Mucosa of rectum (tissue), 2 donors: Measurements from ENCODE around the gene C5.

Source experiments
- H3K27ac ChIP-seq, 2 donors: one replicate each; pipeline ENCODE4 v1.7.0; 2013; ENCODE audit warnings: inconsistent platforms in 2 of 2, low read depth in 2 of 2, low read length in 2 of 2
- H3K27me3 ChIP-seq, 2 donors: one replicate each; pipeline ENCODE4 v1.7.0; 2013; ENCODE audit warnings: low read length in 2 of 2; ENCODE audit not compliant: control insufficient read depth in 2 of 2, insufficient read depth in 2 of 2
- H3K36me3 ChIP-seq, 2 donors: one replicate each; pipeline ENCODE4 v1.7.0; 2013; ENCODE audit warnings: low read length in 2 of 2; ENCODE audit not compliant: control insufficient read depth in 2 of 2, insufficient read depth in 2 of 2
- H3K4me1 ChIP-seq, 2 donors: one replicate each; pipeline ENCODE4 v1.7.0; 2013; ENCODE audit warnings: low read length in 2 of 2, mild to moderate bottlenecking in 1 of 2; ENCODE audit not compliant: control insufficient read depth in 2 of 2, insufficient read depth in 2 of 2
- H3K4me3 ChIP-seq, 2 donors: one replicate each; pipeline ENCODE4 v1.7.0; 2013; ENCODE audit warnings: low read length in 2 of 2
- H3K9ac ChIP-seq, 2 donors: one replicate each; pipeline ENCODE4 v1.7.0; 2013; ENCODE audit warnings: low read length in 2 of 2, low read depth in 1 of 2, mild to moderate bottlenecking in 1 of 2
- H3K9me3 ChIP-seq, 2 donors: one replicate each; pipeline ENCODE4 v1.7.0; 2013; ENCODE audit warnings: low read length in 2 of 2; ENCODE audit not compliant: control insufficient read depth in 2 of 2
- donor health status: healthy.
- donor health status: Normal muscosa, but diverticular disease.

The C5 gene

GRCh38 chr9:120947222-120947621 lies 102.9 kb downstream of the C5 start:
- Histone ChIP-seq H3K9ac (no peak overlapping the region), H3K9me3 (no peaks in the 10 kb centered on the region), H3K4me3 (no peak overlapping the region), H3K4me1 (peaks cover 0 to 4% of the 10 kb centered on the region in 2 donors), H3K36me3 (no peaks in the 10 kb centered on the region), H3K27ac (no peak overlapping the region), H3K27me3 (no peaks in the 10 kb centered on the region)

- H3K9me3 ChIP-seq: no peaks in the 10 kb centered on the region
- H3K27ac ChIP-seq: no peak overlapping the region
- no peak overlapping the region for H3K9ac ChIP-seq
- peaks cover 0 to 4% of the 10 kb centered on the region in 2 donors for H3K4me1 ChIP-seq
- no peak overlapping the region for H3K4me3 ChIP-seq
- H3K27me3 ChIP-seq: no peaks in the 10 kb centered on the region
- H3K36me3 ChIP-seq: no peaks in the 10 kb centered on the region
Observed at GRCh38 chr9:120946259-120946658, 103.8 kb downstream of the C5 start.

DNA sequence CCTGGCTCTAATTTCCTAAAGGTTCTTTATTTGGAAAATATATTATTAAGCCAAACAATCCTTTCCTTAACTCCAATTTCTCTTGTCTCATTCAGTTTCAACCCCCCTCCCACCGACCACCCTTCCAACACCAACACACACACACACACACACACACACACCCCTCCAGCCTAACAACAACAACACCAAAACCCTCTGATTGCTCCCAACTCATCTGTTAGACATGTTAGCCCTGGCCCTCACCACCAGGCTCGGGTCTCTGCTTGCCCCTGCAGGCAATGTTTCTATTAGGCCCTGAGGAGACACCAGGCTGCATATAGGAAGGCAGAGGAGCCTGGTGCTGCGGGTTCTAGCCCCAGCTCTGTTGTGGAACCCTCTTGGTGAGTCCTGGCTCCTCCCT lies 105.1 kb downstream of the C5 start:
- no peak overlapping the region for H3K4me3 ChIP-seq
- no peaks in the 10 kb centered on the region for H3K9me3 ChIP-seq
- H3K27ac ChIP-seq: no peak overlapping the region
- H3K4me1 ChIP-seq: peaks cover 0 to 4% of the 10 kb centered on the region in 2 donors
- H3K36me3 ChIP-seq: no peaks in the 10 kb centered on the region
- no peak overlapping the region for H3K9ac ChIP-seq
- H3K27me3 ChIP-seq: no peaks in the 10 kb centered on the region

GRCh38 chr9:120944434-120944843 lies 105.6 kb downstream of the C5 start:
- H3K9me3 ChIP-seq: no peaks in the 10 kb centered on the region
- no peak overlapping the region for H3K9ac ChIP-seq
- H3K4me3 ChIP-seq: no peak overlapping the region
- H3K27me3 ChIP-seq: no peaks in the 10 kb centered on the region
- H3K27ac ChIP-seq: no peak overlapping the region
- H3K4me1 ChIP-seq: peaks cover 0 to 4% of the 10 kb centered on the region in 2 donors
- H3K36me3 ChIP-seq: no peaks in the 10 kb centered on the region

DNA sequence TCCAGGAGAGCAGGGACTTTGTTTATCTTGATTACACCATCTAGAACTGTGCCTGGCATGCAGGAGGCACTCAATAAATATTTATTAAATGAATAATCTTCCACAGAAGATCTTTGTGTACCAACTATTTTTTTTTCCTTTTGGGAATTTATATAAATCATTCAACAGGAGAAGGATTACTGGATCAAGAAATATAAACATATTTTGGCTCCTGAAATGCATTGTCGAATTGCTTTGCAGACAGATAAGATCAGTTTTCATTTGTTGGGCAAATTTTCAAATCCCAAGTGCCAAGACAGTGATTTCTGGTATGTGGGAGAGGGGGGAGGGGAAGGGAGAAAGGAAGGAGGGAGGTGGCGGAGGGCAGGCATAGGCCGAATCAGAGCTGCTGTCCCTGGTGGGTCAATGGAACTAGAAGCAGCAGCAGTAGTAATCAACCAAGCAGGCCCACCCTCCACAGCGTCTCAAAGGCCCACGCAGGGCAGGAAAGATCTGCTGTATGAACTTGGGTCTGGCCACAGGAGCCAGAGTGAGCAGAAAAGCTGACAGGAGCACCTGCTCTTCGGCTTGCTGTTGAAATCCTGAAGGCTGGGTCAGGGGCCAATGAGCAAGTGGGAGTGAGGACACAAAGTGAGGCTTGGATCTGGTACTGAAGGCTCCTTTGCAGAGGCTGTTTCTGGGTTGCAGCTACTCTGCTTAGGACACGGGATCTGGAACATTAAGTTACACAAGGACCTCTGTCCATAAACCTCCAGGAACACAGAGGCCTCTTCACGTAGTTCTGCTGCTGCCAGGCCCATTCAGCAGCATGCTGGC lies 107.7 kb downstream of the C5 start:
- H3K4me3 ChIP-seq: no peak overlapping the region
- H3K36me3 ChIP-seq: no peaks in the 10 kb centered on the region
- H3K9ac ChIP-seq: no peak overlapping the region
- peak overlapping the region in 1 of 2 donors; percentile 23 for H3K27ac ChIP-seq
- H3K27me3 ChIP-seq: no peaks in the 10 kb centered on the region
- no peaks in the 10 kb centered on the region for H3K9me3 ChIP-seq
- peaks cover 0 to 4% of the 10 kb centered on the region in 2 donors for H3K4me1 ChIP-seq

GRCh38 chr9:120941046-120941770 lies 108.9 kb downstream of the C5 start:
- Histone ChIP-seq H3K27ac (no peak overlapping the region), H3K9me3 (no peaks in the 10 kb centered on the region), H3K4me1 (peaks cover 2 to 6% of the 10 kb centered on the region in 2 donors), H3K4me3 (no peak overlapping the region), H3K36me3 (no peaks in the 10 kb centered on the region), H3K27me3 (no peaks in the 10 kb centered on the region), H3K9ac (no peak overlapping the region)

DNA sequence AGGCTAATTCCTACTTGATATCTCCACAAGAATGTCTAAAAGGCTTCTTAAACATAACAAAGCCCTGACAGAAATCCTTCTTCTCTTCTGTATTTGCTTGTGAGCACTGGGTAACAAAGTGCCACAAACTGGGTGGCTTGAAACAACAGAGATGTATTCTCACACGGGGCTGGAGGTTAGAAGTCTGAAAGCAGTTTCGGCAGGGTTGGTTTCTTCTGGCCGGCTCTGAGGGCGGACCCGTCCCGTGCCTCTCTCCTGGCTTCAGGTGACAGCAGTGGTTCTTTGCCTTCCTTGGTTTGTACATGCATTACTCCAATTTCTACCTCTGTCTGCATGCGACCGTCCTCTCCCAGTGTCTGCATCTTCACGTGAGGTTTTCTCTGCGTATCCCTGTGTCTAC lies 109.5 kb downstream of the C5 start:
- Histone ChIP-seq H3K27me3 (no peaks in the 10 kb centered on the region), H3K9me3 (no peaks in the 10 kb centered on the region), H3K9ac (no peak overlapping the region), H3K36me3 (no peaks in the 10 kb centered on the region), H3K27ac (no peak overlapping the region), H3K4me3 (no peak overlapping the region), H3K4me1 (peaks cover 8 to 13% of the 10 kb centered on the region in 2 donors)

DNA sequence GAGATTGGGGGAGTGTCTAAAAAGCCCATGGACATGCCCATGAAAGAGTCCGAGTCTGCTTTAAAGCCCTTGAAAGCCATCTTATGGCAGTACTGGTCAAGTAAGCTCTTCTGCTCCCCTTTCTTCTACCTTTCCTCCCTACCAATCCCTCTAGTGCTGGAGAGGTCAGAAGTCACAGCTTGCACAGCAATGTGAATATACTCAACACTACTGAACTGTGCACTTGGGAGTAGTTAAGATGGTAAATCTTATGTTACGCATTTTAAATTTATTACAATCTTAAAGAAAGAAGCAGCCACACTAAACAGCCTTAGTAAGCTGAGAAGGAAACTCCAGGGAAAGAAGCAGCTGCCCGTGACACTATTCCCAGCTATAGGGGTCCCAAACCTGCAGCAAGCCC lies 111.2 kb downstream of the C5 start:
- no peaks in the 10 kb centered on the region for H3K9me3 ChIP-seq
- no peaks in the 10 kb centered on the region for H3K36me3 ChIP-seq
- no peak overlapping the region for H3K9ac ChIP-seq
- H3K27me3 ChIP-seq: no peaks in the 10 kb centered on the region
- no peak overlapping the region for H3K27ac ChIP-seq
- no peak overlapping the region for H3K4me3 ChIP-seq
- H3K4me1 ChIP-seq: peaks cover 24 to 27% of the 10 kb centered on the region in 2 donors

DNA sequence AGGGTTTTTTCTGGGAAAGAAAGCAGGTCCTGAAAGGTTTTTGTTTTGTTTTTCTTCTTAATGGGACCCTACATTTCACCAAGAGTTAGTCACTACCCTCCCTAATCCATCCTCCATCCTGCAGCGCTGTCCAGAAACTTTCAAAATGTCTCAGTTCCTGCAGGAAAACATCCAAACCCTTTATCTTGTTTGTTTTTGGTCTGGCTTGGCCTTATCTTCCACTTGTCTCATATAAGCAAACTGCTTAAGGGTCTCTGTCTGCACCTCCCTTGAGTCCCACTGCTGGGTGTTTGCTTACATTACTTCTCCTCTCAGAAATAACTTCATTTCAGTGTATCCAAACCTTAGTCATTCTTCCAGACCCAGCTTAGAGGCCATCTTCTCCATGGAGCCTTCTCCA lies 112.5 kb downstream of the C5 start:
- H3K9ac ChIP-seq: no peak overlapping the region
- H3K27me3 ChIP-seq: no peaks in the 10 kb centered on the region
- no peak overlapping the region for H3K4me3 ChIP-seq
- H3K9me3 ChIP-seq: no peaks in the 10 kb centered on the region
- peaks cover 26 to 27% of the 10 kb centered on the region in 2 donors for H3K4me1 ChIP-seq
- no peaks in the 10 kb centered on the region for H3K36me3 ChIP-seq
- H3K27ac ChIP-seq: no peak overlapping the region

- peak overlapping the region in 1 of 2 donors; percentile 19 for H3K27ac ChIP-seq
- H3K9ac ChIP-seq: no peak overlapping the region
- H3K4me3 ChIP-seq: no peak overlapping the region
- H3K36me3 ChIP-seq: no peaks in the 10 kb centered on the region
- H3K4me1 ChIP-seq: peaks cover 23 to 29% of the 10 kb centered on the region in 2 donors
- no peaks in the 10 kb centered on the region for H3K27me3 ChIP-seq
- no peaks in the 10 kb centered on the region for H3K9me3 ChIP-seq
Observed at GRCh38 chr9:120937127-120937526, 112.9 kb downstream of the C5 start.
